ENCODE data around the gene PTCHD4.

PTCHD4 gene

DNA sequence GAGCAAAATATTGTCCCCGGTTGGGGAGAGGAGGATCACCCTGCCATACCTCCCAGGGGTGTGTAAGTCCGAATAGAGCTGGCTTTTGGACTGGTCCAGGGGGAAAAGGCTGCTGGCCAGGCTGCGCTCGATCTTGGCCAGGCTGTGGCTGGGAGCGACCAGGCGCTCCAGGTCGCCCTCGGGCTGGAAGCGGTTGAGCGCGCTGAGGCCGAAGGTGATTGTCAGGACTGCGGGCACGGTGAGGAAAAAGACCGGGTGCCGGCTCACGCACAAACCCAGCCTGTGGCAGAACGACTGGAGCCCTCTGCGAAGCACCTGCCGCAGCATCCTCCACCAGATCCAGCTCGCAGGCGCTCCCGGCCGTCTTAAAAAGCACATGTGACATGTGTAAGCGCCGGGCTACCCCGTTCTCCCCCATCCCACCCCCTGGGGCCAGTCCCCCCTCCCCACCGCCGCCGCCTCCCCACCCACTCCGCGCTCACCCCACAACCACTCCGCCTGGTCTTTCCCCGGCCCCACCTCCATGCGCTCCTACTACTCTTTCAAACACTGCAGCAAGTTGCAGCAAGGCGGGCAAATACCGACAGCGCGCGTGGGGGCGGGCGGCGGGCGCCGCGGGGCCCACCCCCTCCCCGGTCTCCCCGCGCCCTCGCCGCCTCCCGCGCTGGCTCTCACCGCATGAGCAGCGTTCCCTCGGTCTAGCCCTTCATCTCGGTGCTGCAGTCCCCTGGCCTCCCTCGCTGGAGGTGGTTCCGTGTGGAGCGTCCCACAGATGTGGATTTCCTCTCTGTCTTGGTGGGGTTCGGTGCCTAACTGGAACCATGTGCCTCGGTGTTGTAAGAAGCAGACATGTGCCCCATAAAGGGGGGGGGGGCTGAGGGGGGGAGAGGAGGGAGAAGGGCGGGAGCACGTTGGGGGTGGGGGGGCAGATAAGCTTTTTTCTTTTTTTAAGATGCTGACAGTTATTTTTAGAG, 42.4 kb downstream of the PTCHD4 start:
- DNase-seq: peak in 40 of 42 donors; percentile 15 to 73 (median 46)
- intact Hi-C loops (cut with DNase I): no loop called here

DNA sequence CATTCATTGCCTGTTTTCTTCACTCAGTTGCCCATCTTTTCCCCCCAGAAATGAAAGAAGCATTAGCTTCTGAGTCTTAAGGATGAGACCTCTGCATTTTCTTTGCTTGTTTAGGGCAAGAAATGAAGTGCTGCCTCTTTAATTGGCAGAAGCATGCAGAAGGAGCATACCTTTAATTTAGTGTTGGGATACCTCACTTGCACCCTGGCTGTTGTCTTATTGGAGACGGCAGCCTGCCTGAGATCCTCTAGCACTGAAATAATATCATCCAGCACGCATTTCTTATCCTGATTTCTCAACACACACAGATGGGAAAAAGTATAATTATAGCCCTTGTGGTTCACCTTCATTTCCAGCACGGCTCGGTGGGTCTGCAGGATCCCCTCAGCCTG, 43.1 kb downstream of the PTCHD4 start:
- intact Hi-C loops (cut with DNase I): no loop called here
- DNase-seq: peak in 1 of 42 donors; percentile 10

DNA sequence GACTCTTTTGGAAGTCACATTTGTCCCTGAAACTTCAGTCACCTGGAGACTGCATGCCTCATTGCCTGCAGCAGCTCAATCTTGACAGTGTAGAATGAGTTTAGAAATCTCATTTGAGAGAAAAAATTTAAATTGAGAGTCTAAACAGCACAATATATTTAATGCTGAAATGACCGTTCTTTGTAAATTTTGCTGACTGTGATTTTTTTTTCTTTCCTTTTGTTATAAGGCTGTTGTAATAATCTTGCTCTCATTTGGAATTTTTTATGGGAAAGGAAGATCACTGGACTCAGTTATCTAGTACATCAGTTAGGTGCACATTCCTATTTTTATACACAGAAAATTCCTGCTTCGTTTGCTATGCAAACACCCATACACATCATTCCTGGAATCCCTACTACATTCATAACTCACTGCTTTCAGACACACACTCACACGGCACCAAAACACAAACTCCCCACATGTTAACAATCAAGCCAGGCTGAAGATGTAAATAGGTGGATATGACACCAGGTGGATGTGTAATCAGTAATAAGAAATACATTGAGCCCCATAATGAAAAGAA, 43.8 kb downstream of the PTCHD4 start:
- intact Hi-C loops (cut with DNase I): no loop called here
- no peak for DNase-seq

DNA sequence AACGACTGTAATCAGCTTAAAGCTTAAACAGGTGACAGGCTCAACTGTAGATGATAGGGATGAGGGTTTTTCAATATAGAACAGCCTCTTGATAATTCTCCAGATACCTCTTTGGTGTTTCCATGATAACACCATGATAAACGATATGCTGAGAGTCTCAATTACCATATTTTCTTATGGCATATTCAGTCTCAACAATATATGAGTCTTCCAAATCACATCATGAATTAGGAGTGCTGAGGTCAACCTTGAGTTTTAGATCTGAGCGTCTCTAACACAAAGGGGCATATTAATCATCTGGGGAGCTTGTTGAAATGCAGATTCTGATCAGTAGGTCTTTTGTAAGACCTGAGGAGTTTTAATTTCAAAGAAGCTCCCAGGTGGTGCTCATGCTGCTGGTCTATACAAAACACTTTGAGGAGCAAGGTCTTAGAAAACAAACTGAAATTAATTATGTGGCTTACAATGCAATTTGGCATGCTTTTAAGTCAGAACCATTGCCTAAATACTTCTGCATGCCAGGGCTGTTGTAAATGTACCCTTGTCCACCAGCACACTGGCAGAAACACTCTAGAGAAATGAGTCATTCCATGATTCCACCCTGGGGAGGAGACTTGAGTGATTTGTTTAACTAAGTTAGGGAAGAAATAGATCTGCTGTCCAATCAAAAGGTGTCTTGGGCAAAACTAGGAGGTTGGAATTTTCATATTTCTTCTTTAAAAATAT, 49.6 kb downstream of the PTCHD4 start:
- no peak for DNase-seq
- intact Hi-C loops (cut with DNase I): no loop called here
